ENCODE measurements around the gene NBEA.

The NBEA gene

GRCh38 chr13:35292329-35292728 lies 350.3 kb downstream of the NBEA start:
- no peak for DNase-seq

- DNase-seq: no peak
Measured at GRCh38 chr13:35293579-35294226, 351.6 kb downstream of the NBEA start.

DNA sequence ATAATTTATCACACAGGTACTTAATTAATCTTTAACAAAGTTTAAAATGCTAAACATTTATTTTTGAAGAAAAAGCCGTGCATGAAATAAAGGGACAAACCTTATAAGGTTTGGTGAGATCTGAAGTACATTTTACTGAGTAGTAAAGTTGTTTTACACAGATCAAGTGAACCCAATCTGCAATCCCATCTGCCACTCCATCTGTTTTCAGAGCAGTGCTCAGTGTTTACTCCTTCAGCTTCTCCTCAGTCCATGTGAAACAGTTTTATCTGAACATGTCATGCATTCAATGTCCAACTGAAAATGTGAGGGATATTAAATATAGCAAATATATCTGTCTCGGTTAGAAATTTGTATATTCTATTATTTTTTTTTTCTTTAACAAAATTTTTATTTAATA lies 367.6 kb downstream of the NBEA start:
- DNase-seq: peak; percentile 87 to 91

DNA sequence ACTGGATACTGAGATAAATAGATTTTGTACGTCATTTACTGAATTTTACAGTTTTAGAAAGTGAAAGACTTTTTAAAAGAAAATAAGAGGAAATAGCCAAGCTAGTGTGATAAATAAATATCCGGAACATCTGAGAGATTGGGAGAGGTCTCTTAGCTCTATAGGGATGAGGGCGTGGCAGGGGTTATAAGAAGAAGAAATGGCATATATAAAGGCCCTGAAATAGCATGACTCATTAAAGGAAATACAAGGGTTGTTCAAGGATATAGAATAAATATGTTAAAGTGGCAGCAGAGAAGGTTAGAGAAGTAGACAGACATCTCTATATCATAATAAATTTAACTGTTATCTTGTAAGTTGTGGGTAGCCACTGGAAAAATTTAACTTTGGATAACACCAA lies 390.1 kb downstream of the NBEA start:
- no peak for DNase-seq

DNA sequence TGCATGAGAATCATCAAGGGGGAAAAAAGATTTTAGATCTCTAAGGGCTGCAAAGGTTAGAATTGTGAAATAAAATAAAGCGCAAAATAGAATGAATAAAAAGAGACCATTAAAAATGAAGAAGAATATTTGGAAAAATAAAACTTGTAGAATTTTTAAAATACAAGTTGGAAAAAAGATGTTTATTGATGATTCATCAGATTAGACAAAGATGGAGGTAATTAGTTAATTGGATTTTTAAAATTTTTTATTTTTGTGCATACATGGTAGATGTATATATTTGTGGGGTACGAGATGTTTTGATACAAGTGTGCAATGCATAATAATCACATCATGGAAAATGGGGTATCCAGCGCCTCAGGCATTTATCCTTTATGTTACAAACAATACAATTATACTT lies 391.1 kb downstream of the NBEA start:
- no peak for DNase-seq

- no peak for DNase-seq
Measured at GRCh38 chr13:35342440-35342839, 400.4 kb downstream of the NBEA start.

GRCh38 chr13:35343417-35343816 lies 401.3 kb downstream of the NBEA start:
- DNase-seq: no peak

- no peak for DNase-seq
Measured at GRCh38 chr13:35345992-35346391, 403.9 kb downstream of the NBEA start.

GRCh38 chr13:35346494-35346893 lies 404.4 kb downstream of the NBEA start:
- no peak for DNase-seq

GRCh38 chr13:35347679-35348205 lies 405.7 kb downstream of the NBEA start:
- DNase-seq: no peak

- no peak for DNase-seq
Measured at GRCh38 chr13:35349052-35349451, 407.0 kb downstream of the NBEA start.

DNA sequence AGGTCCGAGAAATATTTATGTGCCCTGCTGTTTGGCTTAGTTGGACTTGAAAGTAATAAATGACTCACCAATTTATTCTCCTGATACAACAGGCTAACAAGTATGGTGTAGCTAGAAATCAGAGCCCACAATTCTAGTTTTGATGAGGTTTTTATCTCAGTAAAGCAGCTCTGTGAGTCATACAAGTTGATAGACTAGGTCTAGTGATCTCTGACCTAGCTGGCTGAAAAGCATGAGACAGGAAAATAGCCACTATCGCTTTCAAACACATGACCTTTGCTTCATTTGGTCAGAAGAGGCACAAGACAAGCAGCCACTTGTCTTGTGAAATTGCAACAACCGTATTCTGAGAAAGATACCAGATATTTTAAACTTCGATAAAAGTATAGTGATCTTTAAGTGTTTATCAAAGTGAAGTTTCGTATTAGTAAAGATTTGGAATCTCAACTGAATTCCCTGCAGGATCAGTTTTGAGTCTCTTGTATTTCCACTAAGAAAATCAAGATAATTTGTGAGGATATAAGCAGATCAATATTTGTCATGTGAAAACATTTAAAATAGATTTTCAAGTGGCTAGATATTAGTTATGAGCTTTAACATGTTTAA lies 407.7 kb downstream of the NBEA start:
- no peak for DNase-seq

GRCh38 chr13:35354285-35354684 lies 412.2 kb downstream of the NBEA start:
- DNase-seq: no peak

GRCh38 chr13:35354882-35355281 lies 412.8 kb downstream of the NBEA start:
- DNase-seq: no peak

DNA sequence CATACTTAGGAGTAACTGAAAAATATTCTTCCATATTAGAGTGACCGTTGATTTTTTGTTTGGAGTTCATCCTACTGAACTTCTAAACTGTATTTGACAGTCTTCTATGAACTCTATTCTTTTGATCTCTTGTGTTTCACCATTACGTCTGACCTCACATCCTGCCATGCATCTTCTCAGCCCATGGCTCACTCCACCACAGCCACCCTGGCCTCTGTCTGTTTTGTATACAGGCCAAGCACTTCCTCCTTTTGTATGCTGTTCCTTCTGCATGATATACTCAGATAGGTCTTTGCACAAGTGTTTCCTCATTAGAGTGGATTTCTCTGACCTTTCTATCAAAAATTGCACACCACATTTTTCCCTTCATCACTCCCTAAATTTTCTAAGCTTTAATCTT lies 414.5 kb downstream of the NBEA start:
- DNase-seq: no peak

DNA sequence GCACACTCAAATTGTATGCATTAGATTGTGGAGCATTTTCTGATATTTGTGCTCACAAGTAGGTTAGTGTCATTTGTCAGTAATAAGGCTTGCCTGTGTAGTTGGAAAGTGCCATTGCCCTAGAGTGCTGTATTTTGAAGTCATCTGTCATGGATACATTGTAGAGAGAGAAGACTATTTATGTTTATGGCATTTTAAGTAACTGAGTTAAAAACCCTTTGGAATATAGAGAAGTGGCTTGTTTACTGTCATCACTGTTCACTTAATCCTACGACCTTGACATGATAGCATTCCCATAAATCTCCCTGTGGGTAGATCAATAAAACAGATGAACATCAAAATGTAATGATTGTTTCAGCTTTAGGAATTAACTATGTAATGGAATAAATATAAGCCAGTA lies 423.8 kb downstream of the NBEA start:
- DNase-seq: no peak

GRCh38 chr13:35367586-35367985 lies 425.5 kb downstream of the NBEA start:
- no peak for DNase-seq

- no peak for DNase-seq
Measured at GRCh38 chr13:35378939-35379338, 436.9 kb downstream of the NBEA start.

DNA sequence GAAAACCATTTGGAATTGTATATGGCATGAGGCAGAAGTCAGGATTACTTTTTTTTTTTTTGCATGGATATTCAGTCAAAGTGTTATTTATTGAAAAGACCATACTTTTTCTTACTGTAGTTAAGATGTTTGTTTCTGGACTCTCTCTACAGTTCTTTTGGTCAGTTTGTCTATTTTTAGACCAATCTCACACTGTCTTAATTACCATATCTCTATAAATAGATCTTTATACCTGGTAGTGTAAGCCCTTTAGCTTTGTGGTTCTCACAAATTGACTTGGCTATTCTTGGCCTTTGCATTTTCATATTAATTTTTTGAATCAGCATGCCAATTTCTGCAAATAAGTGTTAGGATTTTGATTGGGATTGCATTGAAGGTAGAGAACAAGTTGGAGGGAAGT lies 437.6 kb downstream of the NBEA start:
- no peak for DNase-seq

GRCh38 chr13:35387682-35388250 lies 445.7 kb downstream of the NBEA start:
- no peak for DNase-seq

DNA sequence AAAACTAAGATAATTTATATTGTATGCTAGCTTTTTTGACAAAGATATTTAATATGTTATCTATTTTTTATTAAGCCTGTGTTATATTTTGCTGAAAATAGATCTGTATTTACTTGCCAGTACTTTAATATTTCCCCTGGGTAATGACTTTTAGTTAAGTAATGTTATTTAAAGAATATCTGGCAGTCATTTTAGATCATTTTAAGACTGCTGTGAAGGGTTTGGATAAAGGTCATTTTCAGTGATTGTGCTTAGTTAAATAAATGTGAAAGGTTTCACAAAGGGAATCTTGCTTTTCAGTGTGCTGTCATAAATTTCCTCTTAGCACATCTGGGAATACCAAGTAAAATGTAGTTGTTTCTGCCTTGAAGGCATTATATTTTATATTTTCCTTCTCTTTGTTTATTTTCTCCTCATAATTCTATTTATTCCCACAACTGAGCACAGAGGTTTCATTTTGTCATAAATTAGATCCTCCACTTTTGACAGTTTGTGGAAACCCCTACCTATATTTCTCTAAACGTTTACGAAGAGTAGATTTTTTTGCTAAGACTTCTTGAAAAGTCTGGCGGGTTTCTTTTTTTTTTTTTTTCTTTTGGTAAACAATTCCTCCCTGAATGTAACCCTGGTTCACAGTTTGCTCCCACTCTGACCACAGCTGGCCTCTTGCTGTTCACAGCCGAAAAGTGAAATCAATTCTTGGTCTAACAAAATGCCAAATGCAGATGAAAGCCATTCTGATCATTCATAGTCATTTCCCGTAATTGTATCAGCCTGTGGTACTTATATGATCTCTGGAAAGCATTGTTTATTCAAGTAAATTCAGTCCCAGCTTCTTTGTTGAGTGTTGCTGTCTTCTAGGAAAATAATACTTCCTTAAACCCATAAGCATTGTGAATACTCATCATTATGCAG lies 446.6 kb downstream of the NBEA start:
- DNase-seq: no peak

DNA sequence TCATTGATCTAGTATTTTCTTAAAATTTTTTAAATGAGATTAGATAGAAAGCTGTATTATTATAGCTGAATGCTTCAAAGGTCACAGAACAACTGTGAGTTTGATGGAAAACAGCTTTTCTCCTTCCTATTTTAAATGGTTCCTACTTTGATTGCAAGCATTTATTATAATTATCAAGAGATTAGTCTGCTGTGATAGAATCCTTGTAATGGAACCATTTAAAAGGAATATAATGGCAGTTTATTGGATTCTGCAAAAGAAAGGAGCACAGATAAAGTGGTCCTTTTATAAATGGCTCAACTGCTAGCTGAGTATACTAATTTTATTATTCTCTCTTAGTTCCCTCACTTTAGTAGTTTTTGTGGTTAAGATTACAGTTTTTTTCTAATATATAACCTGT lies 447.5 kb downstream of the NBEA start:
- no peak for DNase-seq

- no peak for DNase-seq
Measured at GRCh38 chr13:35392768-35393167, 450.7 kb downstream of the NBEA start.
